Heart right ventricle (tissue), 16 donors: Measurements from ENCODE around the gene CEACAM1. TPM values are rescaled to one million over a fixed set of nuclear protein-coding genes. Genes with fewer than 3 reads are reported as not detected.

Experiments used
- ATAC-seq, 8 donors: fragments of 200-7000 bp; cut with Tn5 transposase; one replicate each; pipeline ENCODE4 v1.9.1; 2020; ENCODE audit warnings: mild to moderate bottlenecking in 8 of 8, moderate library complexity in 8 of 8, moderate number of reproducible peaks in 1 of 8
- DNase-seq, 2 donors: peaks; one replicate each; pipeline ENCODE4 v3.0.0-alpha.2; 2020
- H3K27ac ChIP-seq, 10 donors: fragments of 200-600 bp; sonication (generic) in 2 of 10; one replicate each; pipeline versions ENCODE4 v1.5.0 to v1.8.0; 2020 to 2022; ENCODE audit warnings: mild to moderate bottlenecking in 3 of 10
- H3K27me3 ChIP-seq, 7 donors: fragments of 200-600 bp; one replicate each; pipeline ENCODE4 v1.8.0; 2021 to 2022; ENCODE audit warnings: mild to moderate bottlenecking in 2 of 7
- H3K36me3 ChIP-seq, 9 donors: fragments of 200-600 bp; sonication (generic) in 1 of 9; one replicate each; pipeline versions ENCODE4 v1.5.0 to v1.8.0; 2020 to 2022; ENCODE audit warnings: mild to moderate bottlenecking in 2 of 9
- H3K4me1 ChIP-seq, 9 donors: fragments of 200-600 bp; sonication (generic) in 1 of 9; one replicate each; pipeline versions ENCODE4 v1.5.0 to v1.8.0; 2020 to 2022; ENCODE audit warnings: mild to moderate bottlenecking in 4 of 9
- H3K4me3 ChIP-seq, 10 donors: fragments of 200-600 bp; sonication (generic) in 2 of 10; one replicate each; pipeline versions ENCODE4 v1.5.0 to v1.8.0; 2020 to 2022; ENCODE audit warnings: mild to moderate bottlenecking in 7 of 10, moderate library complexity in 2 of 10
- H3K9me3 ChIP-seq, 11 donors: fragments of 200-600 bp in 10 of 11; sonication (generic) in 2 of 11; one replicate each; pipeline versions ENCODE4 v1.5.0 to v1.8.0; 2013 to 2022; ENCODE audit warnings: mild to moderate bottlenecking in 2 of 11, control low read depth in 1 of 11, moderate library complexity in 1 of 11
- WGBS, 2 donors: extraction: QIAGEN DNeasy Blood & Tissue Kit; methylation state at CpG; one replicate each; pipeline ENCODE4 v1.1.7; 2013; ENCODE audit warnings: inconsistent platforms in 1 of 2; 5-methylcytosine and 5-hydroxymethylcytosine counted together
- intact Hi-C, 10 donors: fragments of 100-400 bp; cut with DNase I; formaldehyde crosslinking; loops; one replicate each; pipeline versions ENCODE4 v1.11.1 to v1.14.2; 2022
- polyA plus RNA-seq, 2 donors: library from polyadenylated mRNA; stranded (reverse); fragments of 200-250 nt; gene quantifications; one replicate each; pipeline ENCODE4 v1.2.3, GENCODE V29; 2013
- total RNA-seq, 10 donors: library from RNA; stranded (reverse); fragmentation: NEBNext Ultra II Directional in 3 of 10; extraction: Animal tissue kit (Norgen Biotek cat#: 25700) in 3 of 10; gene quantifications; one replicate each; pipeline versions ENCODE4 v1.2.1 to v1.2.4, GENCODE V29; 2021 to 2023
- TF ChIP-seq, protein P1 (sequence below), 9 donors: fragments of 200-600 bp; sonication (generic) in 2 of 9; IDR thresholded peaks; one replicate each; pipeline versions ENCODE4 v1.5.0 to v1.8.0; 2021 to 2022; ENCODE audit warnings: antibody characterized with exemption in 9 of 9, mild to moderate bottlenecking in 5 of 9, moderate library complexity in 1 of 9
- donor health status: Arrhythmogenic right ventricular cardiomyopathy.
- donor health status: ischemic (EF 13 %, LVEDD 7.1; RV severe dilation, severe dysfunction).
- donor health status: healthy with polysubstance abuse.
- donor health status: DM: no; HTN: yes; CAD: no.
- donor health status: DM: no; HTN: no; CAD: no.
- donor health status: ischemic (EF 25% LVEDD 6.9; RV normal size, moderate dysfunction).
- donor health status: ischemic (EF 25% LVEDD 5.7; RV mildly dilated, moderate dysfunction).
- donor health status: healthy.
- donor health status: DM: yes; HTN: yes; CAD: no.
- donor health status: Ischemic cardiomyopathy.
- donor health status: ischemic (EF 35%, LVEDD 5.7; RV mildly dilated, moderate dysfunction).
- donor health status: nonischemic (EF 11% LVEDD 7.7; RV severe dilation, severe dysfunction).
- donor health status: DM: yes; HTN: yes; CAD: no.
- donor health status: PGD.
- donor health status: ischemic (EF 29% LVEDD 5.4; RV normal size, mild dysfunction).
- donor health status: nonischemic (EF 23%, LVEDD 6.1; RV moderate dilation, normal function).

Gene CEACAM1
- total and polyA plus RNA-seq, 12 donors, result 1.2 to 7.8 (median 2.4) TPM

DNA sequence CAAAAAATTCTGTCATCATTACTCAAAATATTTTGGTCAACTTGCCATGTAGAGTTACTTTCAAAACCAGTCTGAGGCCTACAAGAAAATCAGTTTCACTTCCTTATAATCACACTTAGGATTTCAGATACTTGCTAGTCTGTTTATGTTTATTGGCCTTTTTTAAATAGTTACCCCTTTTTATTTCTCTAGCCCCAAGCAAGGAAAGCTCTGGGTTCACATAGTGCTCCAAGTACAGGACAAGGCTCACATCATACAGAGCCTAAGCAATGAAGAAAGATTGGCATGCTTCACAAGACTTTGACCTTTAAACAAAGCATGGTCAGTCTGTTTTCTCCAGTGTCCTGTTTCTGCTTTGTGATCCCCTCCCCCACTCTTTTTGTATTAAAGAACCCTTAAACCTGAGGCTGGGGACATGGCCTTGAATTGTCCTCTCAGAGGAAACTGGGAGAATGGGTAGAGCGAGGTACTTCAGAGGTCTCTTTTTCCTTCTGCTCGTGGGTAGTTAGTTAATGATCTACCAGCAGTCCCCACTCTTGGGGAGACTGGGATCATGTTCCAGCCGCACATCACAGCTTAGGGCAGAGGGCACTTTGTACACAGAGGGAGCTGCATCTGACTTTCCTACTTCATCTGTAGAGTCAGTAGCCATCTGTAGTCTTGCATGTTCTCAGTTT lies 30.7 kb downstream of the CEACAM1 start:
- ATAC-seq, result peak in 1 of 8 donors; percentile 33
- peak overlapping the region in 4 of 10 donors; percentile 28 to 80 (median 34) for H3K27ac ChIP-seq

GRCh38 chr19:42496460-42497133 lies 31.7 kb downstream of the CEACAM1 start:
- Histone ChIP-seq H3K27me3 (no peaks in the 10 kb centered on the region), H3K27ac (peak overlapping the region in 1 of 10 donors; percentile 80), H3K4me1 (peaks cover 0 to 35% (median 23%) of the 10 kb centered on the region in 9 donors), H3K4me3 (no peak overlapping the region), H3K36me3 (no peaks in the 10 kb centered on the region), H3K9me3 (no peaks in the 10 kb centered on the region)
- WGBS, 2 donors, result 95 to 97% methylated on average over 2 of the region's 2 CpGs
- no peak for ATAC-seq
- TF ChIP-seq, protein P1, sequence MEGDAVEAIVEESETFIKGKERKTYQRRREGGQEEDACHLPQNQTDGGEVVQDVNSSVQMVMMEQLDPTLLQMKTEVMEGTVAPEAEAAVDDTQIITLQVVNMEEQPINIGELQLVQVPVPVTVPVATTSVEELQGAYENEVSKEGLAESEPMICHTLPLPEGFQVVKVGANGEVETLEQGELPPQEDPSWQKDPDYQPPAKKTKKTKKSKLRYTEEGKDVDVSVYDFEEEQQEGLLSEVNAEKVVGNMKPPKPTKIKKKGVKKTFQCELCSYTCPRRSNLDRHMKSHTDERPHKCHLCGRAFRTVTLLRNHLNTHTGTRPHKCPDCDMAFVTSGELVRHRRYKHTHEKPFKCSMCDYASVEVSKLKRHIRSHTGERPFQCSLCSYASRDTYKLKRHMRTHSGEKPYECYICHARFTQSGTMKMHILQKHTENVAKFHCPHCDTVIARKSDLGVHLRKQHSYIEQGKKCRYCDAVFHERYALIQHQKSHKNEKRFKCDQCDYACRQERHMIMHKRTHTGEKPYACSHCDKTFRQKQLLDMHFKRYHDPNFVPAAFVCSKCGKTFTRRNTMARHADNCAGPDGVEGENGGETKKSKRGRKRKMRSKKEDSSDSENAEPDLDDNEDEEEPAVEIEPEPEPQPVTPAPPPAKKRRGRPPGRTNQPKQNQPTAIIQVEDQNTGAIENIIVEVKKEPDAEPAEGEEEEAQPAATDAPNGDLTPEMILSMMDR (IDR thresholded peaks at IDR 0.05), result no peak
- intact Hi-C loops, result loop anchor here in 1 of 10 donors (5.0 kb wide), 1 partner anchor 34 kb away; no protein-coding TSS in a partner anchor
- no peak for DNase-seq

More for the DNA sequence above, 30.7 kb downstream of the CEACAM1 start:
- Histone ChIP-seq H3K4me1 (peaks cover 0 to 35% (median 23%) of the 10 kb centered on the region in 9 donors), H3K36me3 (no peaks in the 10 kb centered on the region), H3K27me3 (no peaks in the 10 kb centered on the region), H3K4me3 (no peak overlapping the region), H3K9me3 (no peaks in the 10 kb centered on the region)
- intact Hi-C loops, result loop anchor here in 1 of 10 donors (5.0 kb wide), 1 partner anchor 35 kb away; no protein-coding TSS in a partner anchor
- 67 to 69% methylated on average over 3 of the region's 3 CpGs for WGBS, 2 donors
- no peak for DNase-seq
- TF ChIP-seq, protein P1 (IDR thresholded peaks at IDR 0.05), result no peak

DNA sequence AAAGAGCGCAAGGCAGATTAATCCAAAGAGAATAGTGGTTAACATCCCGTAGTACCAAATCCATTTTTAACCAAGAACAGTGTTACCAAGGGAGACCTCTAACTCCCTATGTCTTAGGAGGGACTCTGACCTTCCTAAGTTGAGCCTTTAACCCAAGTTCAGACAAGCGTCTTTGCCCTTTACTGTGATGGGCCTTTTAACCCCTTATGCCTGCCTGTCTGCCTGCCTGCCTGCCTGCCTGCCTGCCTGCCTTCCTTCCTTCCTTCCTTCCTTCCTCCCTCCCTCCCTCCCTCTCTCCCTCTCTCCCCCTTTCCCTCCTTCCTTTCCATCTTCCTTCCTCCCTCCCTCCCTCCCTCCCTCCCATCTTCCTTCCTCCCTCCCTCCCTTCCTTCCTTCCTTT lies 32.6 kb downstream of the CEACAM1 start:
- Histone ChIP-seq H3K27ac (no peak overlapping the region), H3K4me3 (no peak overlapping the region), H3K4me1 (peaks cover 0 to 35% (median 23%) of the 10 kb centered on the region in 9 donors), H3K36me3 (no peaks in the 10 kb centered on the region), H3K27me3 (no peaks in the 10 kb centered on the region), H3K9me3 (no peaks in the 10 kb centered on the region)
- ATAC-seq (no peak), DNase-seq (no peak)
- TF ChIP-seq, protein P1 (IDR thresholded peaks at IDR 0.05), result no peak
- WGBS, 2 donors, result 71 to 79% methylated on average over 3 of the region's 3 CpGs
- intact Hi-C loops, result loop anchor here in 1 of 10 donors (5.0 kb wide), 1 partner anchor 33 kb away; no protein-coding TSS in a partner anchor

GRCh38 chr19:42494321-42494720 lies 34.0 kb downstream of the CEACAM1 start:
- WGBS, 2 donors, result 90 to 93% methylated on average over 3 of the region's 3 CpGs
- no peak for ATAC-seq
- intact Hi-C loops, result no loop called here

More at GRCh38 chr19:42494321-42494720, 34.0 kb downstream of the CEACAM1 start:
- H3K9me3 ChIP-seq, result no peaks in the 10 kb centered on the region
- no peaks in the 10 kb centered on the region for H3K36me3 ChIP-seq
- no peak overlapping the region for H3K4me3 ChIP-seq
- TF ChIP-seq, protein P1 (IDR thresholded peaks at IDR 0.05), result no peak
- H3K27ac ChIP-seq, result no peak overlapping the region
- no peaks in the 10 kb centered on the region for H3K27me3 ChIP-seq
- peaks cover 0 to 34% (median 23%) of the 10 kb centered on the region in 9 donors for H3K4me1 ChIP-seq
- no peak for DNase-seq
